ENCODE measurements around the gene MYO1E.

Gene MYO1E

DNA sequence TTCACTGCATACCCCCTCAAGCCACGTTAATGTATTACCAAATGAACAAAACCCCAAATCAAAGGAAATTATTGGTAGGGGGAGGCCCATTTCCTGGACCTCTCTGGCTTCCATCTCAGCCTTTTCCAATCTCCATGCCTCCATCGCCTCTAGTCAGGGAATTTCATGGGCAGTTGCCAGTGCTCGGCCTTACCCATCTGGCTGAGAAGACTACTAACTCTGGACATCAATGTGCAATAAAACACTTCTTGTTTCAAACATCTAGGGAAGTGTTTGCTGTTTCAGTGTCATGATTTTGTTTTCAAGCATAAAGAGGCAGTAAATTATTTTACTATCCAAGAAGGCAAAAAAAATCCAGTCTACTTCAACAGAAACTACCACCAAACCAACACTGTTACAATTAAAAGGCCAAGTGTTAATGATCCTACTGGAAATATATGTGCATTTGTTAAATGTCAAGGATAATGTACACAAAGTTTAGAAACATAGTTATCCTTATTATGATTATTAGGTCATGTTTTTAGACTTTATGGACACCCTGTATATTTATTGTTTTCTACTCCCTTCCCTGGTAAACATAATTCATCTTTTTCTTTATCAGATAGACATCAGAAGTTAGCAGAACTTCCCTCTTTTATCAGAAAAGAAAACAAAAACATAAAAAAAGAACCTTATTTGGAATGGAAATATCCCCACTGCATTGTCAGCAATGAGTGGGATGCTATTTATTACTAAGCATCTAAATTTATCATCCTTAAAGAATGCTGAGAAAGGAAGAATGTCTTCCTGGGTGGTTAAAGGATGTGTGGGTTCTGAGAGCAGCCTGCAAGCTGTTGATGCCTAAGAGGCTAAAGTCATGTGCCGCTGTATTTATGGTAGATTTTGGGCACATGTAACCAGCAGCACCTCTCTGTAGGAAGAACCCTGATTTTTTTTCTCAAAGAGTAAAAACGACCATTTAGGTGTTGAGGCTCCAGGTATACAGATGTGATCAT, 150.9 kb downstream of the MYO1E start:
- no peak for DNase-seq

DNA sequence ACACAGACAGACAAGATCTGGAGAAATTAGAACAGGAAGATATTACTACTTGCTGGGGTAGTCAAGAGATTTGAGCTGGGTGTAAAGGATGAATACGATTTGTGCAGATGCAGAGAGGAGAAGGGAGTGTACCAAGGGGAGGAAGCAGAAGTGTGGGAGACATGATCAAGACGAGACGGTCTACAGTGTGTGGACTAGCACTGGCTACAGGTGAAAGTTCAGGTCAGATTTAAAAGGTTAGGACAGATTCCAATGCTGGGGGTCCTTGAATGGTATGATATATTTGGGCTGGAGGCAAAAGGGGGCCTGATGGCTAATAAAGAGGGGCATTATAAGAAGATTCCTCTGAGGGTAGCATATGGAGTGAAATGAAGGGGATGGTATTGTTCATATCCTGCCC, 154.0 kb downstream of the MYO1E start:
- DNase-seq: no peak

DNA sequence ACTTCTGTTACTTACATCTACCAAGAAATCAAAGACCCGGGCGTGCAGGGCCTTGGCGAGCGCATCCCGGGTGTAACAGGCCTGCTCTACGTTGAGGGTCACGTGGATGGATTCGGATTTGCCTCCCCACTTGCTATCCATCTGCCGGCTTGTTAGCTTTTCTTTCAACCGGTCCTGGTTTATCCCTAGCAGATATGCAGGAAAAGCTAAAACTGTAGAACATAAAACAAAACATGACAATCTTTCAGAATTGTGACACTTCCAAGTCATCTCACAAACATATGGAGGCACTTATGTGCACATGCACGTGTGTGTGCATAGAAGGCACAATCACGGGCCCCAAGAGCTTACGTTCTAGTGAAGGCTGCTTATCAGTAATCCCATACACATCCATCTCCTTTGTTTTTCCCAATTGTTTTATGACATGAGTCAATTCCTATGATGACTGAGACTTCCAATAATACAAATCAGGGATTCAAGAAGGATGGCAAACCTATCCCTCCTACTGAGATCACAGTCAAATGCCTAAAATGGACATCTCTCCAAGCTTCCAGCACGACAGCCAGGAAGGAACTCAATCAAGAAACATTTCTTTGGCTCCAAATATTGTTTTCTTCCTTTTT, 154.7 kb downstream of the MYO1E start:
- no peak for DNase-seq

DNA sequence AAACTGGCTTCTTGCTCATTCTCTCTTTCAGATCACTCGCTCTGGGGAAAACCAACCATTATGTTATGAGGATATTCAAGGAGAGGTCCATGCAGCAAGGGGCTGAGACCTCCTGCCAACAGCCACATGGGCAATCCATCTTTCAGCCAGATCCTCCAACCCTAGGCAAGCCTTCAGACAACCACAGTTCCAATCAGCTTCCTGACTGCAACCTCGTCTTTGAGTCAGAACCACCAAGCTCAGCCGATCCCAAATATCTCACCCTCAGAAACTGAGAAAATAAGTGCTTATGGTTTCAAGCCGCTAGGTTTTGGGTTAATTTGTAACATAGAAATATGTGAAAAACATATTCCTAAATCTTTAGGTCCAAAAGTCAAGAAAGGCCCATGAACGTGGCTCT, 155.8 kb downstream of the MYO1E start:
- DNase-seq: no peak

DNA sequence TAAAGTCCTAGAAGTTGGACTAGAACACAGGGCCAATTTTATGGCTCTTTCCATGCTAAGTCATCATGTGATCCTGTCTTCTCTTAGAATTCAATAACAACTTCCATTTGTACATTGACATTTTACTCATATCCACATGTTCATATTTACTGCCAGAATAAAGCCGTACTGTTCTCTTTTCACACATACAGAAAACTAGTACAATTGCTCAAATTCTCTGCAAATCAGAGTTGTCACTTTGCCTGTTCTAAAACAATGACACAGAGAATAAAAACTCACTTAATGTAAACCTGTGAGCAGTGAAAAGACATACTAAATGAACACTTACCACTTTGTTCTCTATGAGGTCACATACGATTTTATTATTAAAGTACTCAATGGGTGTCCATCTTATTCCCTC, 162.5 kb downstream of the MYO1E start:
- no peak for DNase-seq

DNA sequence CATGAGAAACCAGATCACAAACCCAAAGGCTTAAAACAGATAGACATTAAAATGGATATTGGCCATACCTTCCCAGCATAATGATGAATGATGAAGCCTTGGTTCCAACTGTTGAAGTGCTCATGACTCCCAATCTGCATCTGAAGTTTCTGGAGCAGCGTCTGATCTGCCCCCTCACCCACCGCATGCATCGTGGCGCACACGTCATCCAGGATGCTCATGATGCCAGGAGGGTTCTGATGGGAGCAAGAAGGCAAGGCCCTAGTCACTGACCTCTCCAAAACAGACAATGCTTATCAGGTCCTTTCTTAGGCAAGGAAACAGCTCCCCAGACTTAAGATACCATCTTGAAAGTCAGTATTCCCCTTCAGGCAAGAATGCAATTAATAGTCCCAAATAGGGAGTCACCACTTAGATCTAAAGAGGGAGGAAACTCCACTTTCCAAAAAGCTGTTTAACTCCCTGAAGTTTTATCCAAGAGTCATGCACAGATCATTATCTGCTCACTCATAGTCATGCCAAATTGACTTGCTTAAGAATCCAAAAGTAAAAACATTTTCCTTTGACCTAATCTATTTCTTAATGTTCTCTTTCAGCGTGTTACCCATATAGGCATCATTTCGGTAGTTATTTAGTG, 163.9 kb downstream of the MYO1E start:
- no peak for DNase-seq

DNA sequence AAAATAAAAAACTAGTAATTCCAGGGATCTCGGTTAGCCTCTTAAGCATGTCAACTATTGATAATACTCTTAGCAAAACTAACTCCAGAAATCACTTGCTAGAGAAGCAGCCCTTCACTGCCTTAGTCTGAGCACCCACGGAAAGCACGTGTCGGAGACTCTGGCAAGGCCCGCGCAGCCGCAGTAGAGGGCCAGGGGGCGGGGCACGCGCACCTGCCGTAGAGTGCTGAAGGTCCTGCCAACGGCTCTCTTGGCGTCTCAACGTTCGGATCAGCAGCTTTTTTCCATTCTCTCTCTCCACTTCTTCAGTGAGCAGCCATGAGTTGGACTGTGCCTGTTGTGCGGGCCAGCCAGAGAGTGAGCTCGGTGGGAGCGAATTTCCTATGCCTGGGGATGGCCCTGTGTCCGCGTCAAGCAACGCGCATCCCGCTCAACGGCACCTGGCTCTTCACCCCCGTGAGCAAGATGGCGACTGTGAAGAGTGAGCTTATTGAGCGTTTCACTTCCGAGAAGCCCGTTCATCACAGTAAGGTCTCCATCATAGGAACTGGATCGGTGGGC, 166.0 kb downstream of the MYO1E start, which contains the start of gene LDHAL6B:
TSS of gene LDHAL6B (plus strand) at position 221 of the 561 bp plus-strand sequence. CDS start at position 319, 98 bp downstream.
- DNase-seq: no peak

DNA sequence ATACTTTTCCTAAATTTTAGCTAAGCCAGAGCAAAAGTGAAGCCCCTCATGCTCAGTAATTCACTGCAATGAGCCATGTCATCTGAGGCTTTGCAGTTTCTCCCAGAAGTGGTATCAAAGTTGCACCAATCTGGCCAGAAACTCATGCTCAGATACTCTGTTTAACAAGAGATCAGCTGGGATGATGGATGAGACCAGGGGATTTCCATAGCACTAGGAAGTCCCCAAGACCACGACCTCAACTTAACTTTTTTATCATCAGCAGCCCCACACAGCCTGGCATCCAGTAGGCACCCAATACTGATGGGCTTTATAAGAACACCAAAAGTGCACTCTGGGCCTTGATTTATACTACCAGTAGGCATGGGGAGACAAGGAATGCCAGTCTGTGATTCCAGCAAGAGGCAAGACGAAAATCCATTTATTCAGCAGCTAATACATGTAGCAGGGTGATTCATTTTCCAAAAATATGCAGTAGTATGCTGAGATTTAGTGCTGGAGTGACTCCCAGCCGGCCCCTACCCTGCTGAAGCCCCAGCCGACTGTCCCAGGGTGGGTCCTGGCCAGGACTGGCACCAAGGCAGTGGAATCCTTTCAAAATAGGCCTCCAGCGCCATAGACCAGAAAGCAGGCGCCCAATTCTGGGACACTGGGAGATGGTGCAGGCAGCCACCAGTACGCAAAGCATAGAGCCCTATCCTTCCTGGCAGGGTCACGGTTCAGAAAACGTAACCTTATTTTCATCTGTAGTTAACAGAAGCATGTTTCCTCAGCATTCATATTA, 166.6 kb downstream of the MYO1E start:
- no peak for DNase-seq

DNA sequence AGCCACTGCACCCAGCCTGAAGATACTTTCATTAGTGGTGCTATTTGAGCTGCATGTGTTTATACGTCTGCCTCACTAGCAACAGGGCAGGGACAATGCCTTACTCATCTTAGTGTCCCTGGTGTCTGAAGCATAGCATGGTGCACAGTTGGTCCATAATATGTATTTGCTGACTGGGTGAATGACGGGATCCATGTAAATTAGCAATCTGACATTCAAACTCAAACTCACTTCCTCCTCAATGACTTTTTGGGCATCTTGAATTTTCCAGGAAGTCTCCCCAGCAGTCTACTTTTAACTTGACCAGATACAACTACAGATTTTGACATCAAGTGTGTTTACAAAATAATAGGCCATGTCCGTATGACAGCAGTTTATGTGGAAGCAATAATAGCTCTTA, 169.0 kb downstream of the MYO1E start:
- DNase-seq: no peak

DNA sequence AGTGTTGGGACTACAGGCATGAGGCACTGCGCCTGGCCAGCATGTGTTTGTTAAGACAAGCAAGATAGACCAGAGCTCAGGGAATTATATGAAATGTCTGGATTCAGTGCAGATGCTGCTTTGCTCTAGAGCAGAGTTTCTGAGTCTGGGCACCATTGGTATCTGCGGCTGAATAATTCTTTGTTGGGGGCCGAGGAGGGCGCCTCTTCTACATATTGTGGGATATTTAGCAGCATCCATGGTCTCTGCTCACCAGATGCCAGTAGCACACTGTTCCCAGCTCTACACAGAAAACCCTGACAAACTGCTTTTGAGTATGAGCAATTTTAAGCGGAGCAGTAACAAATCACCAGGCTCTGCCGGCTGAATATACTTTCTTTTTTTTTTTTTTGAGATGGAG, 169.7 kb downstream of the MYO1E start:
- no peak for DNase-seq

DNA sequence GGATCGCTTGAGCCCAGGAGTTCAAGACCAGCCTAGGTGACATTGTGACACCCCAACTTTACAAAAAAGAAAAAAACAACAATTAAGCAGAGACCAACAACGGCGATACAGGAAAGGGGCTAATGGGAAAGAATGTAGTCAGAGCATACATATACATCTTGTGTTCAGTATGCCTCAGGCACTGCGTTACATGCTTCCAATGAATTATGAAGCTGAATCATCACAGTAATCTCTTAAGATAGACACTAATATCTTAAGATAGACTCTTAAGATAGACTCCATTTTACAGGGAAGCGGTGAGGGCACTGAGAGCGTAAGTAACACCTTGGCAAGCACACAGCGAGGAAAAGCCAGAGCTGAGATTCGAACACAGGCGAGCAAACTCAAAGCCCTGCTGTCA, 172.1 kb downstream of the MYO1E start:
- no peak for DNase-seq

DNA sequence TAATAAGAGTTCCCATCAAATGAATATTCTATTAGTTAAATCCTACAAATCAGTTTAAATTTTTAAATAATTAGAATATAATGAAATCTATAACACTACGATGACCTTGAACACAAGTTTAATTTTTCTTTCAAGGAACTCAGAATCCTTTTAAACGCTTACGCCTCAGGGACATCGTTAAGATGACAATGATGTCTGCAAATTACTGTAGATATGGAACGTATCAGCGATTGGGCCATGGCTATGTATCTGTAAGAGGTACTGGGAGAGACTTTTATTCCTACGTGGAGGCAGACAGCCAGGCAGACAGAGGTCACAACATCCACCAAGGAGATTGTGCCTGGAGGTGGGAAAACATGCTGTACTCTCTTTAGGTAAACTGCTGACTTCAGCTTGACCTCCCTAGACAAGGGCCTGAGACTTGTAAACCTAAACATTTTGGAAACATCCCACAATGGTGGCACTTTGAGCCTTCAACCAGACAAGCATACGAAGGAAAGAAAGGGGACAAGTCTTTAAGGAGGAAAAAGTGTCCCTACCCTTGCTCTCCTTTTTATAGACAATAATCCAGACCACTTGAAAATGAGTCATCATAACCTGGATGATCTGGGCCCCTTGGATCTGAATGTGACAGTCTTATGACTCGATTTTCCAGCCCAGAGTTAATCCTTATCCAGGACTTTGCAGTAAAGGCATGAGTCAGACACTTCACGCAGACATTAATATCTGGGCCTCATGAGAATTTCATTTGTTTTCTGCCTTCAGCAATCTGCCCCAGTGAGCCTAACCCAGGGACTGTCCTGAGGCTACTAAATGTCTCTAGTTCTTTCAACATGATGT, 172.8 kb downstream of the MYO1E start:
- DNase-seq: no peak

DNA sequence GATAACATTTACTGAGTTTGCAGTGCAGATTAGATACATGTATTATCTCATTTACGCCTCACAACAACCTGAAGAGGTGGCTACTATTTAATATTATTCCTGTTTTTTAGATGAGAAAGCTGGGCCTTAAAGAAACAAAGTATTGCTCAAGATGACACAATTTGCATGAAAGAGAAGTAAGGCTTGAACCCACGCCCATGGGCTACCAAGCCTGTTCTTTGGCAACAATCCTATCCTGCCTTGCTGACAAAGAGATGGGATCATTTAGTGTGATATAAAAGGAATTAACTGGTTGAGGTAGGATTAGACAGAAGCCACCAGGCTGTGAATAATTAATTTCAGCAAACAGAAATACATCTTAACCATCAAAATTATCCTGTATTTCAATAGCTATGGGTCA, 175.2 kb downstream of the MYO1E start:
- DNase-seq: no peak

DNA sequence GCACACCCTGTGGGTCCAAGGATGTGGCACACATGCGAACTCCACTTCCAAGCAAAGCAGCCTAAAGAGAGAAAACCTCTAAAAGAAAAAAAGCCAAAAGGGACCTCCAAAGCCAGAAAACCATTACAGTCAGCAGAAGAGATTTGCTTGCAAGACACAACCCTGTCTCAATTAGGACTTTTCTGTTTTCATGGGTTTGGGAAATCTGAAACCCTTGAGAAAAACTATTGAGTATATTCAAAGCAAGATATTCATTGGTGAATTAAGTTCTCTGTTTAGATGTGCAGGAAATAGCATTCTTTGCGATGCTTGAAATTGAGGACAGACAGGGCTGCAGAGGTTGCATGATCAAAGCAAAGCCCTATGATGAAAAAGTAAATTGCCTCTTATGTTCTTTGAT, 176.3 kb downstream of the MYO1E start:
- DNase-seq: no peak

DNA sequence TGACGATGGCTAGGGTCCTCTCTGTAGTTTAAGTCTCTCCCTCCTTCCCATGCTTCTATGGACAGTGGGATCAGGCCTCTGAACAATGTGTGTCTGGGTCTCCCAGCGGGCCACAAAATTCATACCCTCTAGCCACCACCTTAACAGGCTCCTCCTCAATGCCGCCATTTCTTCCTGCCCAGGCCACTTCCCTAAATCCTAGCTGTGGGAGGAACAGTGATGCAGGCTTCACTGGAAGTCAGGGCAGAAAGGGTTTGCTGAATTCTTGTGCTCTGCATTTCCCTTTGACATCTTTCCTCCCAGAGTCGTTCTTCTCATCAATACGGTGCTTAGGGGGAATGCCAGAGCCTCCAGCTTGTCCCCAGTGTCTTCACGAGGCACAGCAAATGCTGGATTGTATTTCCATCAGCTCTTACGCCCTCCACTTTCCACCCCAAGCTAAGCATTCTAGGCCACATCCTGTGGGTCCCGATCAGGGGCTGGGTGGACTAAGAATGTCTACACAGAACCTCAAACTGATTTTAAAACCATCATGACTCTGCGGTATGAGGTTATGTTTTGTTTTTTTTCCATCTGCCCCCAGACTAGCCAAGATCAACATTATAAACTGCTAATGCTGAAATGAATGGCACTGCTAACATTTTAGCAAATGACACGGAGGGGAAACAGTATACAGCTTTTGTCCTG, 177.9 kb downstream of the MYO1E start:
- DNase-seq: no peak

DNA sequence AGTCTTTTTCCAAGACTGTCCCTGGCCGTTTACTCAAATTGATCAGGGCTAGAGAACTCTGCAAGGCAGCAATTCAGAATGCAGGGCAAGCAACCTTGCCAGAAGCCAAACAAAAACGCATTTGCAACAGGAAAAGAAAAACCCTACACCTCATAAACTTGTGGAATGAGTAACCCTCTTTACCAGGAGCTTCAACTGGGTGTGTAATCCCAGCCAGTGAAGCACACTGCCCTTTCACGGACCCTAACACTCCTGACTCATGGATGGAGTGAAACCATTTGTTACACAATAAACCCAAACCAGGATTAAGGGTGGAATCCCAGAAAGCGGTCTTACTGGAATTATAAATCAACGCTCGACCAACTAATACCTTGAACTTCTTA, 180.8 kb downstream of the MYO1E start:
- DNase-seq: no peak

DNA sequence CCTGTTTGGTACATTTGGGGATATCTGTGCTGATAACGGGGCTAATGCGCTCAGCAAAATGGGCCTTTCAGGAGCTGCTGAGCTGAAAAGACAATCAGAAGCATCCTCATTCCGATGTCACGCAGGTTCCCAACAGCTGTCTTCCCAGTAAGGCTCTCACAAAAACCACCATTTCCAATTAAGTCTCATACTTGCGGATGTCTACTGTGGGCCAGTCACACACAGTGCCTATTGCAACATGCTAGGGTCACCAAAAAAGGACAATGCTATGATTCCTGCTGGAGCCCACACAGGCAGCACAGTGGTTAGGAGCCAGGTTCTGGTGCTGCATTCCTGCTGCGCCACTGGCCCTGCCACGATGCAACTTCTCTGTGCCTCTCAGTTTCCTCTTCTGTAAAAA, 182.4 kb downstream of the MYO1E start:
- no peak for DNase-seq

DNA sequence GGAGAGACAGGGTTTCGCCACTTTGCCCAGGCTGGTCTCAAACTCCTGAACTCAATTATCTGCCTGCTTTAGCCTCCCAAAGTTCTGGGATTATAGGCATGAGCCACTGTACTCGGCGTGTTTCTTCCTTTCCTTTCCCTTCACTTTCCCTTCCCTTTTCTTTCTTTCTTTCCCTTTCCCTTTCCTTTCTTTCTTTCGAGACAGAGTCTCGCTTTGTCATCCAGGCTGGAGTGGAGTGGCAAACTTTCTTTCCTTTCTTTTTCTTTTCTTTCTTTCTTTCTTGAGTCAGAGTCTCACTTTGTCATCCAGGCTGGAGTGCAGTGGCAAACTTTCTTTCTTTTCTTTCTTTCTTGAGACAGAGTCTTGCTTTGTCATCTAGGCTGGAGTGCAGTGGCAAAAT, 183.4 kb downstream of the MYO1E start:
- no peak for DNase-seq

DNA sequence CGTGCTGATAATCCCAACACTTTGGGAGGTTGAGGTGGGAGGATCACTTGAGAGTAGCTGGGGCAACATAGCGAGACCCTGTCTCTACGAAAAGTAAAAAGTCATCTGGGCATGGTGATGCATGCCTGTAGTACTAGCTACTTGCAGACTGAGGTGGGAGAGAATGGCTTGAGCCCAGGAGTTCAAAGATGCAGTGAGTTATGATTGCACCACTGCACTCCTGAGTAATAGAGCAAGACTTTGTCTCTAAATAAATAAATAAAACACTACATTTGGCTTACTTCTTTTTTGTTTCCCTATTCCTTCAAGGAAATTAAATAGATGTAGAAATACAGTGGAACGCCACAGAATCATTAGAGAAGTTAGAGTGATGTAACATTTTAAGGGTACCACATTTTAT, 186.2 kb downstream of the MYO1E start:
- DNase-seq: no peak

DNA sequence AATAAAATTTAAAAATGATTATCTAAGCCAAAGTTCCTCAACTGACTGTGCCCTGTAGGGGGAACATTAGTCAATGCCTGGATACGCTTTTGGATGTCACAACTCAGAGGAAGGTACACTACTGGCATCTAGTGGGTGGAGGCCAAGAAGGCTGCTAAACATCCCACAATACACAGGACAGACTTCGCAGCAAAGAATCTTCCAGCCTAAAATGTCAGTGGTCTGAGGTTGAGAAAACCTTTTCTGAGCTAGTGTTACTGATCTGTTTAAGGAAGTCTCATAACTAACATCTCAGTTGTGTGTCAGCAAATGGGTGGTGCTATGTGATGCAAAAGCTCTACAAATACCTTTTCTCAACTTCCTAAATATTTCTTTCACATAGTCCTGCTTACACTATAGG, 186.9 kb downstream of the MYO1E start:
- no peak for DNase-seq

DNA sequence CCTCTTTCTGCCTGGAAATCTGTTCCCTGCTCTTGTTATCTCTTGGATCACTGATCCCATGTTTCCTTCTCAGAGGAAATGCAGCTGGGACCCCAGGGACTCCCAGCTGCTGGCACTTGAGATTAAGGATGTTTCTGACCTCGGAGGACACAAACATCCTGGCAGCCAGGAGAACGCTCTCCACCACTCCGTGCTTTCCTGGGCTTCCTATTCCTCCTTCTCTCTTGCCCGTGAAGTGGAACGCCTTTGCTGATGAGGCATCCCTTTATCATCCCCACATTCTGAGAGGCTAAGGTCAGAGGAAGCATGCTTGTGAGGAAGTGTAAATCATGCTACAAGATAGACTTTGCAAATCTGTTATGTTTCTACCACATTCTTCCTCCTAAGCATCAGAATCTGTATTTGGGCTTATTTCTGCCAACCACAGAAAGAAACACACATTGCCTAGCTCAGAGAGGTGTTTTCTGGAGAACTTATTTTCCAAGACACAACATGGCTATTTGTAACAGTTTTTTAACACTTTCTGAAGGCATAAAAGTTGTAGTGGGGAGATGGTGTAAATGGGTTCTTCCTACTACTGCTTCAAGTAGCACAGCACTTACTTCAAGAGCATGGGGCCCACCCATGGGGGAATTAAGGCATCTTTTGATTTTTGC, 191.6 kb downstream of the MYO1E start:
- DNase-seq: no peak

Data from stimulated activated CD4-positive, alpha-beta T cell treated with anti-CD3 and anti-CD28 coated beads, Interleukin-4, amount 100 ng/mL, for 24 hours (primary cell).